ENCODE measurements around the gene FARS2.

GRCh38 chr6:5427586-5427985 is 166.3 kb downstream of the FARS2 start:
- TF ChIP-seq CTCF (IDR thresholded peaks at IDR 0.05) (no peak), POLR2A (IDR thresholded peaks at IDR 0.05) (no peak)
